Measurements from ENCODE around the gene PRDM16. TPM values are rescaled to one million over a fixed set of nuclear protein-coding genes. Genes with fewer than 3 reads are reported as not detected.

PRDM16 gene
- total RNA-seq, 1 donor: 6.5 TPM

GRCh38 chr1:3245344-3245743, 176.3 kb downstream of the PRDM16 start:
- Histone ChIP-seq H3K4me2 (ENCODE audit: insufficient read depth, low read length) (no peak overlapping the region), H4K20me1 (ENCODE audit: insufficient read depth, low read length) (peaks cover 3% of the 10 kb centered on the region), H3K9me3 (ENCODE audit: low read depth, low read length) (no peaks in the 10 kb centered on the region), H3K36me3 (ENCODE audit: insufficient read depth, low read length) (no peaks in the 10 kb centered on the region), H3K79me2 (ENCODE audit: insufficient read depth, low read length) (no peaks in the 10 kb centered on the region), H3K27me3 (ENCODE audit: insufficient read depth, low read length) (no peaks in the 10 kb centered on the region), H2AFZ (ENCODE audit: low read length) (no peak overlapping the region), H3K4me1 (ENCODE audit: insufficient read depth, low read length) (peaks cover 3% of the 10 kb centered on the region), H3K27ac (ENCODE audit: low read depth, low read length) (no peak overlapping the region), H3K4me3 (ENCODE audit: insufficient read depth, low read length) (no peak overlapping the region)
- TF ChIP-seq CTCF (IDR thresholded peaks at IDR 0.05; ENCODE audit: extremely low read depth, low read depth, low read length): no peak
- DNase-seq (ENCODE audit: insufficient read length, low spot score, missing footprints): peak; percentile 83

GRCh38 chr1:3245768-3246167, 176.8 kb downstream of the PRDM16 start:
- Histone ChIP-seq H3K36me3 (ENCODE audit: insufficient read depth, low read length) (no peaks in the 10 kb centered on the region), H3K27ac (ENCODE audit: low read depth, low read length) (no peak overlapping the region), H3K79me2 (ENCODE audit: insufficient read depth, low read length) (no peaks in the 10 kb centered on the region), H3K4me3 (ENCODE audit: insufficient read depth, low read length) (no peak overlapping the region), H3K9me3 (ENCODE audit: low read depth, low read length) (no peaks in the 10 kb centered on the region), H3K4me1 (ENCODE audit: insufficient read depth, low read length) (peaks cover 3% of the 10 kb centered on the region), H3K4me2 (ENCODE audit: insufficient read depth, low read length) (no peak overlapping the region), H4K20me1 (ENCODE audit: insufficient read depth, low read length) (peaks cover 3% of the 10 kb centered on the region), H3K27me3 (ENCODE audit: insufficient read depth, low read length) (no peaks in the 10 kb centered on the region), H2AFZ (ENCODE audit: low read length) (no peak overlapping the region)
- DNase-seq (ENCODE audit: insufficient read length, low spot score, missing footprints): peak; percentile 84
- TF ChIP-seq CTCF (IDR thresholded peaks at IDR 0.05; ENCODE audit: extremely low read depth, low read depth, low read length): no peak

GRCh38 chr1:3246251-3246650, 177.2 kb downstream of the PRDM16 start:
- no peak for DNase-seq (ENCODE audit: insufficient read length, low spot score, missing footprints)
- no peak overlapping the region for H3K4me2 ChIP-seq (ENCODE audit: insufficient read depth, low read length)
- no peaks in the 10 kb centered on the region for H3K79me2 ChIP-seq (ENCODE audit: insufficient read depth, low read length)
- no peak overlapping the region for H3K4me3 ChIP-seq (ENCODE audit: insufficient read depth, low read length)
- H3K36me3 ChIP-seq (ENCODE audit: insufficient read depth, low read length): no peaks in the 10 kb centered on the region
- peaks cover 3% of the 10 kb centered on the region for H4K20me1 ChIP-seq (ENCODE audit: insufficient read depth, low read length)
- H3K4me1 ChIP-seq (ENCODE audit: insufficient read depth, low read length): peaks cover 3% of the 10 kb centered on the region
- H3K27me3 ChIP-seq (ENCODE audit: insufficient read depth, low read length): no peaks in the 10 kb centered on the region
- no peak overlapping the region for H2AFZ ChIP-seq (ENCODE audit: low read length)
- no peaks in the 10 kb centered on the region for H3K9me3 ChIP-seq (ENCODE audit: low read depth, low read length)
- no peak overlapping the region for H3K27ac ChIP-seq (ENCODE audit: low read depth, low read length)
- no peak for TF ChIP-seq CTCF (IDR thresholded peaks at IDR 0.05; ENCODE audit: extremely low read depth, low read depth, low read length)

- TF ChIP-seq CTCF (IDR thresholded peaks at IDR 0.05; ENCODE audit: extremely low read depth, low read depth, low read length): no peak
- DNase-seq (ENCODE audit: insufficient read length, low spot score, missing footprints): no peak
- Histone ChIP-seq H3K4me2 (ENCODE audit: insufficient read depth, low read length) (no peak overlapping the region), H3K27ac (ENCODE audit: low read depth, low read length) (no peak overlapping the region), H4K20me1 (ENCODE audit: insufficient read depth, low read length) (peaks cover 3% of the 10 kb centered on the region), H2AFZ (ENCODE audit: low read length) (no peak overlapping the region), H3K27me3 (ENCODE audit: insufficient read depth, low read length) (no peaks in the 10 kb centered on the region), H3K4me3 (ENCODE audit: insufficient read depth, low read length) (no peak overlapping the region), H3K9me3 (ENCODE audit: low read depth, low read length) (no peaks in the 10 kb centered on the region), H3K79me2 (ENCODE audit: insufficient read depth, low read length) (no peaks in the 10 kb centered on the region), H3K4me1 (ENCODE audit: insufficient read depth, low read length) (peaks cover 3% of the 10 kb centered on the region), H3K36me3 (ENCODE audit: insufficient read depth, low read length) (no peaks in the 10 kb centered on the region)
Measured at GRCh38 chr1:3247521-3248121, 178.6 kb downstream of the PRDM16 start.

All from osteoblast (primary cell).